Type B pancreatic cell (in vitro differentiated cells): ENCODE results near the gene FRAT1. TPM values are rescaled to one million over a fixed set of nuclear protein-coding genes. Genes with fewer than 3 reads are reported as not detected.

Source experiments
- DNase-seq: peaks from one replicate; pipeline ENCODE4 v3.0.0; 2021; ENCODE audit warnings: mixed read lengths; ENCODE audit not compliant: unreplicated experiment; ENCODE audit errors: extremely low spot score
- H3K27ac Mint-ChIP-seq: 2 replicates; pipeline ENCODE4 v1.8.0; 2021; ENCODE audit warnings: mild to moderate bottlenecking, mixed read lengths
- H3K27me3 Mint-ChIP-seq: 2 replicates; pipeline ENCODE4 v1.8.0; 2021; ENCODE audit warnings: mixed read lengths
- H3K36me3 Mint-ChIP-seq: 2 replicates; pipeline ENCODE4 v1.8.0; 2021; ENCODE audit warnings: mixed read lengths
- H3K4me1 Mint-ChIP-seq: one replicate; pipeline ENCODE4 v1.8.0; 2021; ENCODE audit warnings: mixed read lengths; ENCODE audit not compliant: unreplicated experiment
- H3K4me3 Mint-ChIP-seq: 2 replicates; pipeline ENCODE4 v1.8.0; 2021; ENCODE audit warnings: mild to moderate bottlenecking, mixed read lengths
- H3K9me3 Mint-ChIP-seq: 2 replicates; pipeline ENCODE4 v1.8.0; 2021; ENCODE audit warnings: mixed read lengths
- total RNA-seq: library from RNA; stranded (reverse); gene quantifications from 2 replicates; pipeline ENCODE4 v1.2.1, GENCODE V29; 2021; ENCODE audit warnings: low replicate concordance
- TF ChIP-seq, protein P1 (sequence below): fragments of 200-600 bp; sonication (generic); conservative IDR thresholded peaks from 2 replicates; pipeline ENCODE4 v1.5.0; 2021; ENCODE audit warnings: antibody characterized with exemption, mild to moderate bottlenecking

The FRAT1 gene
- total RNA-seq, 1 donor from 2014 or later, result 4.7 TPM

DNA sequence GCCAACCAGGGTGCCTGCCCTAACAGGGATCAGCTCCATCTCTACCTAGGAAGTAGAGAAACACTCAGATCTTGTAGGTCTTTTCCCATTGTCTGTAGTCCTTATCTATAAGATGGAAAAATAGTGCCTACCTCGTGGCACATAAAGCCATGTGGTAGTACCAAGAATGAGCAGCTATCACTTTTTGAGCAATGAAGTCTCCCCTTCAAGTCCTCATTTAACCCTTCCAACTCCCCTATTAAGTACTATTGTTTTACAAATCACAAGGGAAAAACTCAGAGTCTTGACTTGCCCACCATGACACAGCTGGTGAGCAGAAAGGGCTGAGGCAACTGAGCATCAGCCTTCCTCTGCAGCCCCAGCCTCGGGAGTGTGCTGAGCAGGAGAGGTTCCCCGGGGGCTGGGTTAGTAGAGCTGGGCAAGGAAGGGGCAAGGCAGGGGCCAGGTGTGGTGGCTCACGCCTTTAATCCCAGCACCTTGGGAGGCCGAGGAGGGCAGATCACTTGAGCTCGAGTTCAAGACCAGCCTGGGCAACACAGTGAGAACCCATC is 12.2 kb downstream of the FRAT1 start:
- Mint-ChIP-seq H3K27ac (peak overlapping the region; percentile 71), H3K9me3 (no peaks in the 10 kb centered on the region), H3K27me3 (peaks cover 10% of the 10 kb centered on the region), H3K4me1 (peaks cover 42% of the 10 kb centered on the region), H3K4me3 (peak overlapping the region; percentile 85), H3K36me3 (peaks cover 21% of the 10 kb centered on the region)
- TF ChIP-seq, protein P1, sequence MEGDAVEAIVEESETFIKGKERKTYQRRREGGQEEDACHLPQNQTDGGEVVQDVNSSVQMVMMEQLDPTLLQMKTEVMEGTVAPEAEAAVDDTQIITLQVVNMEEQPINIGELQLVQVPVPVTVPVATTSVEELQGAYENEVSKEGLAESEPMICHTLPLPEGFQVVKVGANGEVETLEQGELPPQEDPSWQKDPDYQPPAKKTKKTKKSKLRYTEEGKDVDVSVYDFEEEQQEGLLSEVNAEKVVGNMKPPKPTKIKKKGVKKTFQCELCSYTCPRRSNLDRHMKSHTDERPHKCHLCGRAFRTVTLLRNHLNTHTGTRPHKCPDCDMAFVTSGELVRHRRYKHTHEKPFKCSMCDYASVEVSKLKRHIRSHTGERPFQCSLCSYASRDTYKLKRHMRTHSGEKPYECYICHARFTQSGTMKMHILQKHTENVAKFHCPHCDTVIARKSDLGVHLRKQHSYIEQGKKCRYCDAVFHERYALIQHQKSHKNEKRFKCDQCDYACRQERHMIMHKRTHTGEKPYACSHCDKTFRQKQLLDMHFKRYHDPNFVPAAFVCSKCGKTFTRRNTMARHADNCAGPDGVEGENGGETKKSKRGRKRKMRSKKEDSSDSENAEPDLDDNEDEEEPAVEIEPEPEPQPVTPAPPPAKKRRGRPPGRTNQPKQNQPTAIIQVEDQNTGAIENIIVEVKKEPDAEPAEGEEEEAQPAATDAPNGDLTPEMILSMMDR, result no peak
- no peak for DNase-seq

DNA sequence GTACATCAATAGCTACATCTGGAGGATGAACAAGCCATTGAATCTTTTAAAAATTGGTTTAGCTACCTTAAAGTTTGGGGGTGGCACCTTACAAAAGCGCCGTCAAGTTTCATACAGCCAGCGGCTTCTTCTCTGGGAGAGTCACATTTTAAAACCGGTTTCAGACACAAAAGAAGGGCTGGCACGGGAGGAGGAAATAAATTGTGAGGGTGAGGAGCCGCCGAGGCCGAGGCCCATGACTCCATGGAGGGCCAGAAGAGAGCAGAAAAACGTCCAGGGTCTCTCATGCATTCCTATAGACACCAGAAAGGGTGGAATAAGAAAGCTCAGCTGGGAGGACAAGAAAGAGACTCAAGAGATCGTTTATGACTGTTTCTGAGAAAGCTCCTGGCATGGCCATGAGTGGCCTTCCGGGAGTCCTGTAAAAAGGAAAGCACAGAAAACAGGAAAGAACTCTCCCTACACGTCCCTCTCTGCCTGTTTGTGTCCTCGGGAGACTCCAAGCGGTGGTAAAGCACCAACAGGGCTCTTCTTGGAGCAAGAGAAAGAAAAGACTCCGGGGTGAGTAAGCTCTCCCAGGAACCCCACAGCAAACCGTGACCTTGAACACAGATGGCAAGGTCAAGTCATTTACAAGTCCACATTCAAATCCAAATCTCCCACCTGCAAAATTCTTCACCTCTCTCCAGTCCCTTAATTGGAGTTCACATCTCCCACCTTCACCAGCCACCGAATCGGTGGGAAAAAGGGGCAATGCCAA is 13.7 kb downstream of the FRAT1 start:
- H3K4me1 Mint-ChIP-seq, result peaks cover 52% of the 10 kb centered on the region
- H3K27ac Mint-ChIP-seq, result peak overlapping the region; percentile 98
- H3K27me3 Mint-ChIP-seq, result peaks cover 25% of the 10 kb centered on the region
- DNase-seq, result no peak
- peak overlapping the region; percentile 94 for H3K4me3 Mint-ChIP-seq
- peaks cover 21% of the 10 kb centered on the region for H3K36me3 Mint-ChIP-seq
- H3K9me3 Mint-ChIP-seq, result no peaks in the 10 kb centered on the region
- TF ChIP-seq, protein P1, result no peak

DNA sequence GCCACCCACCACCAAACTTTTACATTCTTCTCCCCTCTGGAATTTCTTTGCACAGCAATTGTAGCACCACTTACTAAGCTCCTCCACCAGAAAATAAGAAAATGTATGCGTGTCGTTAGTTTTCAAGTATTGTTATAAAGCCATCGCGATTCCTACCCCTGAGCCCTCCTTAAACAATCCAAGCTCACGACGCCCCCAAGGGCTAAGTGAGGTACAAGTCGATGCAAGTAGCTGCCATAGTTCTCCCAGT is 14.2 kb downstream of the FRAT1 start:
- TF ChIP-seq, protein P1, result peak; percentile 43
- DNase-seq, result no peak
- H3K36me3 Mint-ChIP-seq, result peaks cover 21% of the 10 kb centered on the region
- H3K9me3 Mint-ChIP-seq, result no peaks in the 10 kb centered on the region
- peak overlapping the region; percentile 98 for H3K27ac Mint-ChIP-seq
- peaks cover 30% of the 10 kb centered on the region for H3K27me3 Mint-ChIP-seq
- peaks cover 52% of the 10 kb centered on the region for H3K4me1 Mint-ChIP-seq
- H3K4me3 Mint-ChIP-seq, result peak overlapping the region; percentile 94

DNA sequence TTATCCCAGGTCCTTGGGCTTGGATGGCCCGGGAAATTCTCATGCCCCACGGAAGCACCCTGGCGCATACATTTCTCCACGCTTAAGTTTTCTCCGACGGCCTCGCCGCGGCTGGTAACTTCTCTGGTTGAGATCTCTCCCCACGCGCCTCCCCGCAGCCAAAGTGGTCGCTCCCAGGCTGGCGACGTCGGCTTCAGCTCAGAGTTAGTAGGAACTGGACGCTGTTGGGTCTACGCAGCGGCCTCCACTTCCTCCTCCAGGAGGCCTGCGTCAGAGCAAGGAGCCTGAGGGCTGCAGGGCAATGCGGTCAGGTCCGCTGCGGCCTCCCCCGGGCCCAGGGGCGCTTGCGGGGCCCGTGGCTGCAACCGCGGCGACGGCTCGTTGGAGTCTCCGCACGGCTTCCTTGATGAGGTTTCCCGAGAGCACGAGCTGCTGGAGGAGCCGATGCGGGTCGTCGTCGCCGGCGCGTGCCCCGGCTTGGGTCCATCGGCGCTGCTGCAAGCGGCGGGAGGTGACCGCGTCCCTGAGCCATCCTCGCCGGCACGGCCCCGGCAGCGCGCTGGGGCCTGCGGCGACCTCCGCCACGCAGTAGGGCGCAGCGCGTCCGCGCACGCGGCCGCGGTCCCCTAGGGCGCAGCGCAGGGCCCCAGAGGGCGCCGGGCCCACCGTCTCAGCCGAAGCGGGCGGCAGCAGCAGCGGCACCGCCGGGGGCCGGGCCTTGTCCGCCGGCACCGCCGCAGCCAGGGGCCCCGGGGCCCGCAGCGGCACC is 14.7 kb downstream of the FRAT1 start:
- H3K4me1 Mint-ChIP-seq, result peaks cover 49% of the 10 kb centered on the region
- DNase-seq, result no peak
- H3K27me3 Mint-ChIP-seq, result peaks cover 35% of the 10 kb centered on the region
- TF ChIP-seq, protein P1, result peak; percentile 0
- peaks cover 21% of the 10 kb centered on the region for H3K36me3 Mint-ChIP-seq
- H3K9me3 Mint-ChIP-seq, result no peaks in the 10 kb centered on the region
- peak overlapping the region; percentile 94 for H3K4me3 Mint-ChIP-seq
- peak overlapping the region; percentile 98 for H3K27ac Mint-ChIP-seq

DNA sequence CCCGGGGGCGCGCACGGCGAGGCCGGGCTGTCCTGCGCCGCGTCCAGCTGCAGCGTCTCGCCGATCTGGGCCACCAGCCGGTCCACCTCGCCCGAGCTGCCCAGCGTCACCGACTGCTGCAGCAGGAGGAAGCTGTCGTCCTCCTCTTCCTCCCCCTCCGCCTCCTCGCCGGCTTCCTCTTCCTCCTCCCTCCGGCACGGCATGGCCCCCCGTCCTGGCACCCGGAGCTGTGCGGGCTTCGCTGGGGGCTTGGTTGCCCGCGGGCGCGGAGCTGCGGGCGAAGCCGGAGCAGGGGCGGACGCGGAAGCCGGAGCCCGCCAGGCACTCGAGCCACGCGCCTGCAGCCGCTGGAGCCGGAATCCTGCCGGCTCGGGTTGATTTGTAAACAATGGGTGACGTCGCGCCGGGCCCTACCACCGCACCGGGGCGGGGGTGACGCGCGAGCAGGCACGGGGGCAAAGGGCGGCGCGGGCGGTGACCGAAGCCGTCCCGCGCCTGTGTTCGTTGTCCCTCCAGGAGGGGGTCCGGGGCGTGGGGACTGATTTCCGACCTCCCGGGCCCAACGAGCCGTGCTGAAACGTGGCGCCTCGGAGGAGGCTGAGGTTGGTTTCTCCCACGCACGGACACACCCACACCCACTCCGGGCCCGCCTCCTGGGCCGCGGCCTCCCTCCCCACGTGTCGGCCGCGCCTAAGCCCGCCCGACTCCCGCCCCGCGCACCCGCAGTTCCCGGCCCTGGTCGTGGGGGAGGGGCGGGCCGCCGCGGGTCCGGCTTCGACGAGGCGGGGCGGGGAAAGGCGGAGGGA is 15.5 kb downstream of the FRAT1 start, which contains the start of gene FRAT2:
Gene FRAT2, minus strand, starts transcription at position 360 of the 806 bp plus-strand sequence. Its CDS starts 157 bp downstream, at position 203.
- Mint-ChIP-seq H3K27me3 (peaks cover 41% of the 10 kb centered on the region), H3K27ac (peak within 1 kb of the TSS; percentile 98), H3K9me3 (no peaks in the 10 kb centered on the region), H3K36me3 (peaks cover 16% of the 10 kb centered on the region), H3K4me1 (peaks cover 42% of the 10 kb centered on the region), H3K4me3 (peak within 1 kb of the TSS; percentile 94)
- DNase-seq, result peak; percentile 91
- TF ChIP-seq, protein P1, result no peak
